ENCODE measurements around the gene GPC6.

GRCh38 chr13:94140027-94140426 lies 913.4 kb downstream of the GPC6 start:
- TF ChIP-seq, protein P1, sequence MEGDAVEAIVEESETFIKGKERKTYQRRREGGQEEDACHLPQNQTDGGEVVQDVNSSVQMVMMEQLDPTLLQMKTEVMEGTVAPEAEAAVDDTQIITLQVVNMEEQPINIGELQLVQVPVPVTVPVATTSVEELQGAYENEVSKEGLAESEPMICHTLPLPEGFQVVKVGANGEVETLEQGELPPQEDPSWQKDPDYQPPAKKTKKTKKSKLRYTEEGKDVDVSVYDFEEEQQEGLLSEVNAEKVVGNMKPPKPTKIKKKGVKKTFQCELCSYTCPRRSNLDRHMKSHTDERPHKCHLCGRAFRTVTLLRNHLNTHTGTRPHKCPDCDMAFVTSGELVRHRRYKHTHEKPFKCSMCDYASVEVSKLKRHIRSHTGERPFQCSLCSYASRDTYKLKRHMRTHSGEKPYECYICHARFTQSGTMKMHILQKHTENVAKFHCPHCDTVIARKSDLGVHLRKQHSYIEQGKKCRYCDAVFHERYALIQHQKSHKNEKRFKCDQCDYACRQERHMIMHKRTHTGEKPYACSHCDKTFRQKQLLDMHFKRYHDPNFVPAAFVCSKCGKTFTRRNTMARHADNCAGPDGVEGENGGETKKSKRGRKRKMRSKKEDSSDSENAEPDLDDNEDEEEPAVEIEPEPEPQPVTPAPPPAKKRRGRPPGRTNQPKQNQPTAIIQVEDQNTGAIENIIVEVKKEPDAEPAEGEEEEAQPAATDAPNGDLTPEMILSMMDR (IDR thresholded peaks at IDR 0.05; ENCODE audit: low read length) = no peak
- no peak for TF ChIP-seq EZH2 (IDR thresholded peaks at IDR 0.05; ENCODE audit: borderline replicate concordance, low read length)

Measured in OCI-LY1 (cell line).